Measurements from ENCODE around the gene CR1.

DNA sequence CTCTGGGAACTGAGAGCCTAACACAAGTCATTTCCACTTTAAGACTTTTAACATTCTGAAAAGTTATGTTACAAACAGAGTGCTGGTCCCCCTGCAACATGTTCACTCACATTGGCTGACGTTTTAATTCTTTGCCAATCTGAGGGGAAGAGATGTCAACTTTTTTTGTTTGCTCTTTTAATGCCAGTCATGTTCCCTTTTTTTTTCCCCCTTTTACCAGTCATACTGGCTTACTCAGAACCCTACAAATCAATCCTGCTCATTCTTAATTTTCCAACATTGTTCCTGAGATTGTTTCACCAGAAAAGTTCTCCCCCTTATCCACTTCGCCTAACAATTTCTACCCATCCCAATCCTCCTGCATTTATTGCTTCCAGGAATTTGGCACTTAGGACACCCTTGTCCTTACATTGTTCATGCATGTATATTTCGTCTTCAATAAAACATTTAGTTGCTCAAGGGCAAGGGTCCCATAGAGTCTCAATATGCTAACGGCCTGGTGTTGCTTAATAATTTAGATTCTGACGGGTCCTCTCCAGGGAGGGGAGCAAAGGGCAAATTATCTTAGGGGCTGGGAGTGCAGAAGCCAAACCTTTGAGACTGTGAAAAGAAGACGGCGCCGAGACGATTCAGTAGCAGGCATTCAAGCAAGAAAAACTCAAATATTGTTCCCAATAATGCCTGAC is 148.4 kb downstream of the CR1 start:
- TF ChIP-seq CTCF (IDR thresholded peaks at IDR 0.05) (no peak), POLR2A (IDR thresholded peaks at IDR 0.05) (no peak)

Measured in right lobe of liver (tissue), 4 donors.